Neural crest cell (in vitro differentiated cells): ENCODE measurements around the gene MKRN2. TPM values are rescaled to one million over a fixed set of nuclear protein-coding genes. Genes with fewer than 3 reads are reported as not detected.
A peak's percentile ranks its signal among the peaks of the same experiment; 100 is the strongest.
"Not testable (repeated sequence)": the region's sequence is repeated elsewhere in the genome, so short reads cannot be mapped to it uniquely, and the experiment has no call there.

ENCODE experiments used
- DNase-seq: peaks from one replicate; pipeline ENCODE4 v3.0.0; 2021; ENCODE audit warnings: low read depth, mixed read lengths, low spot score
- H3K27ac Mint-ChIP-seq: one replicate; pipeline ENCODE4 v1.8.0; 2021; ENCODE audit warnings: mild to moderate bottlenecking, mixed read lengths; ENCODE audit not compliant: unreplicated experiment
- H3K27me3 Mint-ChIP-seq: 2 replicates; pipeline ENCODE4 v1.8.0; 2021; ENCODE audit warnings: low read depth, mild to moderate bottlenecking, mixed read lengths
- H3K36me3 Mint-ChIP-seq: 2 replicates; pipeline ENCODE4 v1.8.0; 2021; ENCODE audit warnings: low read depth, mild to moderate bottlenecking, mixed read lengths
- H3K4me1 Mint-ChIP-seq: 2 replicates; pipeline ENCODE4 v1.8.0; 2021; ENCODE audit warnings: mixed read lengths
- H3K4me3 Mint-ChIP-seq: one replicate; pipeline ENCODE4 v1.8.0; 2021; ENCODE audit warnings: mild to moderate bottlenecking, mixed read lengths
- H3K9me3 Mint-ChIP-seq: 2 replicates; pipeline ENCODE4 v1.8.0; 2021; ENCODE audit warnings: mixed read lengths
- CTCF ChIP-seq: fragments of 200-600 bp; sonication (generic); conservative IDR thresholded peaks from 2 replicates; pipeline ENCODE4 v1.5.0; 2021; ENCODE audit warnings: antibody characterized with exemption, mild to moderate bottlenecking
- total RNA-seq: library from RNA; stranded (reverse); gene quantifications from 2 replicates; pipeline ENCODE4 v1.2.1, GENCODE V29; 2021

Gene MKRN2
- total RNA-seq, 1 donor from 2014 or later: 25.8 TPM

GRCh38 chr3:12522721-12523120 is 34.2 kb upstream of the MKRN2 start:
- Mint-ChIP-seq H3K4me1 (no peaks in the 10 kb centered on the region), H3K27ac (no peak overlapping the region), H3K36me3 (peaks cover 26% of the 10 kb centered on the region), H3K27me3 (no peaks in the 10 kb centered on the region), H3K4me3 (no peak overlapping the region), H3K9me3 (no peaks in the 10 kb centered on the region)
- no peak for DNase-seq
- TF ChIP-seq CTCF: no peak

DNA sequence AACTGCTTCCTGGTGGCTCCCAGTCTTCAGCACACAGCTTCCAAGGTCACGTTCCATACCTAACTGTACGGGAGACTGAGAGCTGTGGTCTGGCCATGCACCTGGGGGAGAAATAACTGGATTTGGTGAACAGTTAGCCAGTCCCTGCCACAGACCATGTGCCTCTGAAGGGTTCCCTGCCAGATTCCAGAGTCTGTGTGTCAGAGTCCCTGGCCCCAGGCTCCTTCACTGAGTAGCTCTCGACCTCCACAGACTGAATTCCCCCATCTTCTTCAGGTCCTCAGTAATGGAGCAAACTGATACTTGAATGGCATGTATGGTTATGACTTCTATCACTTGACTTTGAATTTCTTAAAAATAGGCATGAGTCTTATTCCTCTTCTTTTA is 29.1 kb upstream of the MKRN2 start:
- no peak overlapping the region for H3K27ac Mint-ChIP-seq
- no peak for DNase-seq
- no peak overlapping the region for H3K4me3 Mint-ChIP-seq
- no peak for TF ChIP-seq CTCF
- H3K4me1 Mint-ChIP-seq: no peaks in the 10 kb centered on the region
- no peaks in the 10 kb centered on the region for H3K9me3 Mint-ChIP-seq
- H3K27me3 Mint-ChIP-seq: no peaks in the 10 kb centered on the region
- peaks cover 32% of the 10 kb centered on the region for H3K36me3 Mint-ChIP-seq

- no peaks in the 10 kb centered on the region for H3K27me3 Mint-ChIP-seq
- no peaks in the 10 kb centered on the region for H3K4me1 Mint-ChIP-seq
- peak overlapping the region; percentile 53 for H3K27ac Mint-ChIP-seq
- H3K4me3 Mint-ChIP-seq: no peak overlapping the region
- H3K9me3 Mint-ChIP-seq: no peaks in the 10 kb centered on the region
- no peak for TF ChIP-seq CTCF
- H3K36me3 Mint-ChIP-seq: peaks cover 19% of the 10 kb centered on the region
- no peak for DNase-seq
Measured at GRCh38 chr3:12532182-12532581, 24.7 kb upstream of the MKRN2 start.

DNA sequence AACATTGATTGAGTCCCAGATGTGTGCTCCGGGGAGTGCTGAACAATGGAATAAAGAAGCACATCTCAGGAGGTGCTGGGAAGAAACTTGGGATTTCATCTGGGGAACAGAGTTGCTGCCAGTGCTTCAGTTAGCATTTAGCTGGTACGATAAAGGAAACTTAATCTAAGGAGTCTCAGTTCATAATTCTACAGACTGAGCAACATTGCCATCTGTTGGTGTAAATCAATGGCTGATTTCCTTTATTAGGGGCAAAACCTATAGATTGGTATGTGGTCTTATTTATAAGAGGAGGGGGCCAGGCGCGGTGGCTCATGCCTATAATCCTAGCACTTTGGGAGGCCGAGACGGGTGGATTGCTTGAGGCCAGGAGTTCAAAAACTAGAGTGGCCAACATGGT is 20.5 kb upstream of the MKRN2 start:
- Mint-ChIP-seq H3K27ac (peak overlapping the region; percentile 37), H3K9me3 (no peaks in the 10 kb centered on the region), H3K4me3 (no peak overlapping the region), H3K27me3 (no peaks in the 10 kb centered on the region), H3K36me3 (peaks cover 7% of the 10 kb centered on the region), H3K4me1 (no peaks in the 10 kb centered on the region)
- no peak for DNase-seq
- TF ChIP-seq CTCF: no peak

- no peaks in the 10 kb centered on the region for H3K36me3 Mint-ChIP-seq
- H3K4me3 Mint-ChIP-seq: no peak overlapping the region
- H3K4me1 Mint-ChIP-seq: no peaks in the 10 kb centered on the region
- no peaks in the 10 kb centered on the region for H3K27me3 Mint-ChIP-seq
- DNase-seq: no peak
- TF ChIP-seq CTCF: peak; percentile 28
- no peak overlapping the region for H3K27ac Mint-ChIP-seq
- no peaks in the 10 kb centered on the region for H3K9me3 Mint-ChIP-seq
Measured at GRCh38 chr3:12541625-12542024, 15.3 kb upstream of the MKRN2 start.

DNA sequence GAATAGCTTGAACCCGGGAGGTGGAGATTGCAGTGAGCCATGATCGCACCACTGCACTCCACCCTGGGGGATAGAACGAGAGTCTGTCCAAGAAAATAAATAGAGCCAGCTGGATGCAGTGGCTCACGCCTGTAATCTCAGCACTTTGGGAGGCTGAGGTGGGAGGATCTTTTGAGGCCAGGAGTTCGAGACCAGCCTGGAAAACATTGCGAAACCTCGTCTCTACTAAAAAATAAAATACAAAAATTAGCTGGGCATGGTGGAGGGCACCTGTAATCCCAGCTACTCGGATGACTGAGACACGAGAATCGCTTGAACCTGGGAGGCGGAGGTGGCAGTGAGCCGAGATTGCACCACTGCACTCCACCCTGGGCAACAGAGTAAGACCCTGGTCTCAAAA is 13.4 kb upstream of the MKRN2 start:
- not testable (repeated sequence) for H3K4me3 Mint-ChIP-seq, H3K36me3 Mint-ChIP-seq, H3K9me3 Mint-ChIP-seq, DNase-seq, H3K4me1 Mint-ChIP-seq, H3K27ac Mint-ChIP-seq, H3K27me3 Mint-ChIP-seq
